Neural cell (in vitro differentiated cells): ENCODE data around the gene FZR1. TPM values are rescaled to one million over a fixed set of nuclear protein-coding genes. Genes with fewer than 3 reads are reported as not detected.

Experiments used
- H2AFZ ChIP-seq: fragments of 200-600, 300-800 bp; sonication (generic), shearing (Covaris generic); 2 replicates; pipeline ENCODE4 v1.6.0; 2014; ENCODE audit warnings: low read depth, mild to moderate bottlenecking, antibody characterized with exemption, low read length, moderate library complexity
- H3F3A ChIP-seq: fragments of 200-600 bp; shearing (Covaris generic); 2 replicates; pipeline ENCODE4 v1.6.1; 2016; ENCODE audit warnings: mild to moderate bottlenecking, moderate library complexity, mixed read lengths, antibody characterized with exemption, low read length; ENCODE audit not compliant: insufficient read depth, poor library complexity, severe bottlenecking
- H3K27ac ChIP-seq: fragments of 200-600, 300-800 bp; sonication (generic), shearing (Covaris generic); 2 replicates; pipeline ENCODE4 v1.5.1; 2014; ENCODE audit warnings: mild to moderate bottlenecking, low read length, moderate library complexity
- H3K27me3 ChIP-seq: fragments of 300-800, 200-600 bp; sonication (generic), shearing (Covaris generic); 2 replicates; pipeline ENCODE4 v1.6.0; 2014; ENCODE audit warnings: mild to moderate bottlenecking, low read depth, low read length, moderate library complexity; ENCODE audit not compliant: insufficient read depth
- H3K36me3 ChIP-seq: fragments of 300-800, 200-600 bp; sonication (generic), shearing (Covaris generic); 2 replicates; pipeline ENCODE4 v1.5.1; 2014; ENCODE audit warnings: mild to moderate bottlenecking, antibody characterized with exemption, low read length, moderate library complexity; ENCODE audit not compliant: insufficient read depth
- H3K4me2 ChIP-seq: fragments of 300-800, 200-600 bp; sonication (generic), shearing (Covaris generic); 2 replicates; pipeline ENCODE4 v1.6.0; 2014; ENCODE audit warnings: mild to moderate bottlenecking, low read length
- H3K4me3 ChIP-seq: fragments of 300-800, 200-600 bp; sonication (generic), shearing (Covaris generic); 2 replicates; pipeline ENCODE4 v1.5.1; 2014; ENCODE audit warnings: mild to moderate bottlenecking, low read length, moderate library complexity
- H3K79me2 ChIP-seq: fragments of 200-600 bp; shearing (Covaris generic); replicated peaks from 2 replicates; pipeline ENCODE4 v1.6.0; 2014; ENCODE audit warnings: mild to moderate bottlenecking, low read length, moderate library complexity; ENCODE audit not compliant: insufficient read depth
- H3K9ac ChIP-seq: fragments of 300-800, 200-600 bp; sonication (generic), shearing (Covaris generic); 2 replicates; pipeline ENCODE4 v1.6.1; 2016; ENCODE audit warnings: mild to moderate bottlenecking, low read length, mixed read lengths
- H3K9me2 ChIP-seq: fragments of 200-600 bp; shearing (Covaris generic); 2 replicates; pipeline ENCODE4 v1.6.1; 2016; ENCODE audit warnings: mild to moderate bottlenecking, low read length, mixed read lengths; ENCODE audit not compliant: insufficient read depth
- H3K9me3 ChIP-seq: fragments of 200-600, 300-800 bp; sonication (generic), shearing (Covaris generic); 2 replicates; pipeline ENCODE4 v1.6.1; 2016; ENCODE audit warnings: mild to moderate bottlenecking, mixed run types, low read length, moderate library complexity, mixed read lengths
- H4K20me1 ChIP-seq: fragments of 200-600 bp; shearing (Covaris generic); 2 replicates; pipeline ENCODE4 v1.6.1; 2016; ENCODE audit warnings: mild to moderate bottlenecking, mixed run types; ENCODE audit not compliant: insufficient read depth
- CTCF ChIP-seq: fragments of 450-650 bp; IDR thresholded peaks from 2 replicates; pipeline ENCODE4 v1.5.1; 2014; ENCODE audit warnings: antibody characterized with exemption, mild to moderate bottlenecking, moderate library complexity; ENCODE audit not compliant: poor library complexity, severe bottlenecking
- EP300 ChIP-seq: fragments of 450-650 bp; conservative IDR thresholded peaks from 2 replicates; pipeline ENCODE4 v1.6.1; 2014; ENCODE audit warnings: antibody characterized with exemption, mild to moderate bottlenecking, moderate library complexity; ENCODE audit not compliant: poor library complexity, severe bottlenecking
- EZH2 ChIP-seq: fragments of 200-600, 300-800 bp; shearing (Covaris generic), sonication (generic); IDR thresholded peaks from 2 replicates; pipeline ENCODE4 v1.6.1; 2014; ENCODE audit warnings: antibody characterized with exemption, low read length, borderline replicate concordance, mild to moderate bottlenecking; ENCODE audit not compliant: insufficient read depth, poor library complexity, severe bottlenecking
- MXI1 ChIP-seq: fragments of 450-650 bp; conservative IDR thresholded peaks from 2 replicates; pipeline ENCODE4 v1.6.1; 2014; ENCODE audit warnings: antibody characterized with exemption, mild to moderate bottlenecking; ENCODE audit not compliant: poor library complexity, severe bottlenecking
- POLR2AphosphoS5 ChIP-seq: IDR thresholded peaks from 2 replicates; pipeline ENCODE4 v1.6.1; 2012
- RAD21 ChIP-seq: fragments of 450-650 bp; conservative IDR thresholded peaks from 2 replicates; pipeline ENCODE4 v1.6.1; 2014; ENCODE audit warnings: antibody characterized with exemption, mild to moderate bottlenecking, moderate library complexity
- REST ChIP-seq: IDR thresholded peaks from 2 replicates; pipeline ENCODE4 v1.6.1; 2012; ENCODE audit warnings: borderline replicate concordance
- SMC3 ChIP-seq: fragments of 450-650 bp; conservative IDR thresholded peaks from 2 replicates; pipeline ENCODE4 v1.6.1; 2014; ENCODE audit warnings: antibody characterized with exemption, mild to moderate bottlenecking, moderate library complexity; ENCODE audit not compliant: poor library complexity
- TAF1 ChIP-seq: IDR thresholded peaks from 2 replicates; pipeline ENCODE4 v1.6.1; 2012; ENCODE audit warnings: low read depth
- polyA plus RNA-seq: library from polyadenylated mRNA; depleted of rRNA; stranded (reverse); fragments of >200 nt; gene quantifications from 2 replicates; pipeline ENCODE4 v1.2.3, GENCODE V29; 2014

The FZR1 gene
- polyA plus RNA-seq, 1 donor from 2014 or later, result 55.7 TPM

GRCh38 chr19:3520166-3521103 lies 14.3 kb downstream of the FZR1 start:
- no peaks in the 10 kb centered on the region for H3F3A ChIP-seq
- peaks cover 25% of the 10 kb centered on the region for H3K79me2 ChIP-seq
- no peak overlapping the region for H3K4me3 ChIP-seq
- H3K27ac ChIP-seq, result no peak overlapping the region
- H4K20me1 ChIP-seq, result peaks cover 8% of the 10 kb centered on the region
- H3K4me2 ChIP-seq, result no peak overlapping the region
- H3K9me3 ChIP-seq, result no peaks in the 10 kb centered on the region
- TF ChIP-seq EZH2 (no peak), TAF1 (no peak), REST (no peak), POLR2AphosphoS5 (no peak), SMC3 (no peak), CTCF (no peak), MXI1 (no peak), EP300 (no peak), RAD21 (no peak)
- H2AFZ ChIP-seq, result no peak overlapping the region
- H3K9ac ChIP-seq, result no peak overlapping the region
- H3K36me3 ChIP-seq, result no peaks in the 10 kb centered on the region
- H3K9me2 ChIP-seq, result no peaks in the 10 kb centered on the region
- no peaks in the 10 kb centered on the region for H3K27me3 ChIP-seq

- Histone ChIP-seq H2AFZ (no peak overlapping the region), H3K4me3 (no peak overlapping the region), H3K36me3 (peaks cover under 1% of the 10 kb centered on the region), H3K27me3 (no peaks in the 10 kb centered on the region), H3K79me2 (peaks cover 25% of the 10 kb centered on the region), H3F3A (no peaks in the 10 kb centered on the region), H3K9ac (no peak overlapping the region), H3K9me2 (no peaks in the 10 kb centered on the region), H4K20me1 (peaks cover 8% of the 10 kb centered on the region), H3K27ac (no peak overlapping the region), H3K9me3 (no peaks in the 10 kb centered on the region), H3K4me2 (no peak overlapping the region)
- TF ChIP-seq REST (no peak), TAF1 (no peak), EZH2 (no peak), EP300 (no peak), POLR2AphosphoS5 (no peak), MXI1 (no peak), SMC3 (no peak), RAD21 (no peak), CTCF (no peak)
Measured at GRCh38 chr19:3521104-3521445, 15.0 kb downstream of the FZR1 start.
